ENCODE measurements around the gene CACNA2D4.

CACNA2D4 gene

DNA sequence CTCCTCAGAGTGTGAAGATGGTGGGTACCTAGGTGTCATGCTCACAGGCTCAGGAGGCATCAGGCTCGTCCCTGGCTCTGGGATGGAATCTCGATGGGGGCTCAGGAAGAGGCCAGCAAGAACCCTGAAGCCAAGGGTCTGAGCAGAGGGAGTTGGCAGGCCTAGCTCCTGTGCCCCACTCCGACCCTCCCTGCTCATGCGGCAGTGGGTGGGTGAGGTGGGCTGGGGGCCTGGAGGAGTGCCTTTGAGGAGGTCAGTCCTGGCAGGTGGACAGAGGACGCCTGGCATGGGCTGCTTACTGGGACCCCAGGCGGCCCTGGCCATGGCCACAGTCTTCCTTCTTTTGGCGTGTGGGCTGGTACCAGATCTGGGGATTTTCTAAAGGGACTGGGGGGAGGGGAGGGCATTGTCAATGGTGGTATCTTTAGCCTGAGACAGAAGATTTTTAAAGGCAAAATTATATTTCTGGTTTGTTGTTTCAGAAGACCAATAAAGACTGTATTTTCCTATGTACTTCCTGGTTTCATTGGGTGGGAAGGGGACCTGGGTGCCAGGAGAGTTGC, 82.1 kb downstream of the CACNA2D4 start:
- no peak overlapping the region for H3K4me3 ChIP-seq (ENCODE audit: low read depth, low read length)
- no peak for TF ChIP-seq CTCF (IDR thresholded peaks at IDR 0.05; ENCODE audit: low read depth, low read length)

GRCh38 chr12:1835211-1836131, 83.0 kb downstream of the CACNA2D4 start:
- H3K4me3 ChIP-seq (ENCODE audit: low read depth, low read length): no peak overlapping the region
- TF ChIP-seq CTCF (IDR thresholded peaks at IDR 0.05; ENCODE audit: low read depth, low read length): no peak

DNA sequence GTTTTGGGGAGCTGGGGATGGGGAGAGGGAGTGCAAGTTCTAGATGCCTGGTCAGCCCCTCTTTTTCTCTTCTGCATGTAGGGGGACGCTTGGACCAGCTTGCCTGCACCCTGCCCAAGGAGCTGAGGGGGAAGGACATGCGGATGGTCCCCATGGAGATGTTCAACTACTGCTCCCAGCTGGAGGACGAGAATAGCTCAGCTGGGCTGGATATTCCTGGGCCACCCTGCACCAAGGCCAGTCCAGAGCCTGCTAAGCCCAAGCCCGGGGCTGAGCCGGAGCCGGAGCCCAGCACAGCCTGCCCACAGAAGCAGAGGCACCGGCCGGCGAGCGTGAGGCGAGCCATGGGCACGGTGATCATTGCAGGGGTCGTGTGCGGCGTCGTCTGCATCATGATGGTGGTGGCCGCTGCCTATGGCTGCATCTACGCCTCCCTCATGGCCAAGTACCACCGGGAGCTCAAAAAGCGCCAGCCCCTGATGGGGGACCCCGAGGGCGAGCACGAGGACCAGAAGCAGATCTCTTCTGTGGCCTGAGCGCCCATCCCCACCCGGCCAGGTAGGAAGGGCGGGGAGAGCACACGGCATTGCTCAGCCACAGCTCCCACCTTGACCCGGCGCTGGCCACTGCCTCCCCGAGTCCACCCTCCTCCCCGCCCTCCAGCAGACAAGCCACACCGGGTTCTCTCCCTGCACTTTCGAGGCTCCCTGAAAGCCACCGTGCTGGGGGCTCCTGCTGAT, 84.1 kb downstream of the CACNA2D4 start:
- TF ChIP-seq CTCF (IDR thresholded peaks at IDR 0.05; ENCODE audit: low read depth, low read length): no peak

DNA sequence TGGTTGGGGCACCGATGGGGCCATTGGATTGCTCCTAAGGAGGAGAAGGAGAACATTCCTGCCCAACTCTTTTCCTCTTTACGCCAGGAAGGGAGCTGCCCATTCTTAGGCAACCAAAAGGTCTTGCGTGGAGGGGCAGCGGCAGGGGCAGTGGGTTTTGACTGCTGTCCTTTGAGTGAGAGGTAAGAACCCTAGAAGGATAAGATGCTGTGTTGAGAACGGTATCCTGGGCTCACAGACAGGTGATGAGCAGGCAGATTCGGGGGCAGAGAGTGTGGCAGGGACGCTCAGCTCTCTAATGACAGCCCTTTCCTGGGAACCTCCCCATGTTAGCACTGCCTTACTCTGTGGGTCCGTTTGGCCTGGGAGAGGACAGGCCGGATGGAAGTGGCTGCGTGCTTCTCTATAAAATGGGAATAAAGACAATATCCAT, 84.8 kb downstream of the CACNA2D4 start:
- no peak overlapping the region for H3K4me3 ChIP-seq (ENCODE audit: low read depth, low read length)
- TF ChIP-seq CTCF (IDR thresholded peaks at IDR 0.05; ENCODE audit: low read depth, low read length): no peak

More for the DNA sequence above, 84.1 kb downstream of the CACNA2D4 start:
- H3K4me3 ChIP-seq (ENCODE audit: low read depth, low read length): no peak overlapping the region

DNA sequence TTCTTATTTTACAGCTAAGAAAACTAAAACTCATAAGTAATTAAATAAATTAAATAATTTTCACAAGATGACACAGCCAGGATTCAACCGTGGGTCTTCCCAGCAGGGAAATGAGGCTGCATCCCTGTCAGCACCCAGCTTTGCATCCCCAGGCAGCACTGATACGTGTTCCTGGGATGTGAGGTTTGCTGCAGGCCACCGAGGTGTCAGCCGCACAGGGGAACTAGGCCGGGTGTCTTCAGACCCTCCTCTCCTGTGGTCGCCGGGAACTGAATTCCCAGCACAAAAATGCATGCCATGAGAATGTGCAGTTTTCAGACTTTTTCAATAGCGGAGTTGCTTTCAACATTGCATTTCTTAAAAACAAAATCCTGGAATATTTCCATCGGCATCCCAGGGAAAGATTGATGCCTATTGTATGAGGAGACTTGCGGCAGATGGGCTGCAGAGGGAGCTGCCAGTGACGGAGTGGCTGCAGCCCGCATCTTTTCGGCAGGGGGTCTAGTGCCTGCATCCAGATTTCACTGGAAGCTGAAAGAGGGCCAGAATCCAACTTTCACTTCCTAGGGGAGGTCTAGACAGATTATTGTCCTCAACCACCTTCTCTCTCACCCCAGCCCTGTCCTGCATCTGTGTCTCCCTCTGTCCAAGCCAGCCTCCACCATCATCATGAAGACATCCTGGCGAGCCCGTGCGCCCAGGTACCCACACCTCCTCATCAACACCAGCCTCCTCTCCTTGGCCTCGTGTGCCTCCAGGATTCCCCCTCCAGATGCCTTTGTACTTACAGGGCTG, 85.5 kb downstream of the CACNA2D4 start:
- H3K4me3 ChIP-seq (ENCODE audit: low read depth, low read length): no peak overlapping the region
- TF ChIP-seq CTCF (IDR thresholded peaks at IDR 0.05; ENCODE audit: low read depth, low read length): no peak

GRCh38 chr12:1830981-1831963, 87.2 kb downstream of the CACNA2D4 start:
- no peak for TF ChIP-seq CTCF (IDR thresholded peaks at IDR 0.05; ENCODE audit: low read depth, low read length)
- no peak overlapping the region for H3K4me3 ChIP-seq (ENCODE audit: low read depth, low read length)
